Fibroblast of mammary gland (primary cell): ENCODE measurements around the gene MAPK8.

Experiments
- DNase-seq: peaks from one replicate; pipeline ENCODE4 v3.0.0-alpha.2; 2010; ENCODE audit warnings: low read depth
- H3K4me3 ChIP-seq: 2 replicates; pipeline ENCODE4 v1.5.1; 2011; ENCODE audit warnings: low read depth, mild to moderate bottlenecking, low read length, moderate library complexity; ENCODE audit not compliant: control insufficient read depth
- CTCF ChIP-seq: conservative IDR thresholded peaks from 2 replicates; pipeline ENCODE4 v1.5.1; 2011; ENCODE audit warnings: low read depth, low read length, inconsistent platforms; ENCODE audit not compliant: control insufficient read depth, insufficient read depth

The MAPK8 gene

GRCh38 chr10:48290286-48290685 is 16.2 kb upstream of the MAPK8 start:
- TF ChIP-seq CTCF = no peak

DNA sequence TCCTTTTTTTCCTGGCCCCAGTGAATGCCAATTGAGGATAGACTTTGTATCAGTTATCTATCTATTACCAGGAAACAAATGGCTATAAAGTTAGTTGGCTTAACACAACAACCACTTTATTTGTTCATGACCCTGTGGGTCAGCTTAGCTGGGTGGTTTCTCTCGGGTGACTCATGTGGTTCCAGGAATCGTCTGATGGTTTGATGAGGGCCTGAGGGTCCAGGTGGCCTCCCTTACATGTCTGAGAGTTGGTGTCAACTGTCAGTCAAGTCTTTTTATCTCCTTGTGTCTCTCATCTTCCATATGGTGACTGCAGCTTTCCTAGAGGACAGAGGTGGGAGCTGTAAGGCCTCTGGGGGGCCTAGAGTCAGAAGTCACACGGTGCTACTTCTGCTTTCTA is 15.3 kb upstream of the MAPK8 start:
- no peak for TF ChIP-seq CTCF
- no peak for DNase-seq
- H3K4me3 ChIP-seq = no peak overlapping the region

More at GRCh38 chr10:48290286-48290685, 16.2 kb upstream of the MAPK8 start:
- H3K4me3 ChIP-seq = no peak overlapping the region
- no peak for DNase-seq

- H3K4me3 ChIP-seq = no peak overlapping the region
- DNase-seq = no peak
- TF ChIP-seq CTCF = no peak
These were observed 13.9 kb upstream of the MAPK8 start for GRCh38 chr10:48292616-48293015.

DNA sequence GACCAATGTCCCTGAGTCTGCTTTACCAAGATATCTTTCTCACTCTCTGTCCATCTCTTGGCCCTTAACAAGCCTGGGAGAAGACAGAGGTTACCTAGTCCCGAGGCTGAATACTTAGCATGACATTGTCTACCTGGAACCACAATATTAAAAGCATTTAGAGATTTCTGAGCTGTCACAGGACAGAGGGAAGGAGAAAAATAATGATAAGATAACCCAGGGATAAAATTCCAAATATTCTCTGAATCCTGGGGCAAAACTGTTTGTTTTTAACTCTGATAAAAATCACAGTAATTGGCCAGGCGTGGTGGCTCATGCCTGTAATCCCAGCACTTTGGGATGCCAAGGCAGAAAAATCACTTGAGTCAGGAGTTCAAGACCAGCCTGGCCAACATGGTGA is 12.0 kb upstream of the MAPK8 start:
- no peak overlapping the region for H3K4me3 ChIP-seq
- TF ChIP-seq CTCF = no peak
- no peak for DNase-seq

- no peak for TF ChIP-seq CTCF
- H3K4me3 ChIP-seq = no peak overlapping the region
- DNase-seq = no peak
These were observed 9.8 kb upstream of the MAPK8 start for GRCh38 chr10:48296576-48297098.

DNA sequence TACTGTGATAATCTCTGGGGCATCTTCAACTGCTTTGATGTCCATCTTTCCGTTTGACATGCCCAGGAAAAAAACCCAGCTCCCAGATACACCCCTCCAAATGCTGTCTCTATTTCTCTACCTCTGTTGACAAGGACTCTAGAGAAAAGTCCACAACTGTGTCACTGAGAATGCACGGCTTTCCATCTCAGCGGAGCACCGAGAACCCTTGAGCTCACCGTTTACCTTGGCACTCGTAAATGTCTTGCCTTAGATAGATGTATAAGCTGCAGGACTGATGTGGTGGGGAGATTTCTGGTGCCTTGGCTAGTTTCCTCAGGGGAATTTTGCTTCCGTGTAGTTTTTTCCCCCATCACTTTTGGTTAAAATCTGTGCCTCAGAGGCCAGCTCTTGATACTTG is 7.4 kb upstream of the MAPK8 start:
- no peak overlapping the region for H3K4me3 ChIP-seq
- TF ChIP-seq CTCF = no peak
- DNase-seq = no peak

- DNase-seq = no peak
- TF ChIP-seq CTCF = no peak
These were observed 6.8 kb upstream of the MAPK8 start for GRCh38 chr10:48299692-48300091.

More at GRCh38 chr10:48299692-48300091, 6.8 kb upstream of the MAPK8 start:
- H3K4me3 ChIP-seq = no peak overlapping the region
